Tibial nerve (tissue), 4 donors: Measurements from ENCODE around the gene ASB3.

Experiments used
- CTCF ChIP-seq, 5 experiments: fragments of 200-600 bp in 3 of 5; fragments of 450-650 bp in 2 of 5; sonication (generic) in 3 of 5; IDR thresholded peaks; one replicate each; pipeline ENCODE4 v1.5.1; 2016 to 2019; ENCODE audit warnings: antibody characterized with exemption in 5 of 5, mild to moderate bottlenecking in 3 of 5, moderate library complexity in 2 of 5
- EP300 ChIP-seq, 2 donors: sonication (generic); formaldehyde crosslinking; IDR thresholded peaks; one replicate each; pipeline ENCODE4 v1.6.1; 2017; ENCODE audit warnings: antibody characterized with exemption in 2 of 2, mild to moderate bottlenecking in 1 of 2
- POLR2A ChIP-seq, 2 donors: fragments of 450-650 bp; IDR thresholded peaks; one replicate each; pipeline ENCODE4 v1.6.1; 2017; ENCODE audit warnings: antibody characterized with exemption in 2 of 2, mild to moderate bottlenecking in 2 of 2, moderate library complexity in 2 of 2

GRCh38 chr2:53802617-53803151 lies 15.9 kb upstream of the ASB3 start:
- TF ChIP-seq POLR2A (IDR thresholded peaks at IDR 0.05) (no peak), CTCF (IDR thresholded peaks at IDR 0.05) (no peak), EP300 (IDR thresholded peaks at IDR 0.05) (no peak)
